Prostate gland (tissue), 2 donors: ENCODE data around the gene TREM1. TPM values are rescaled to one million over a fixed set of nuclear protein-coding genes. Genes with fewer than 3 reads are reported as not detected.

Experiments used
- DNase-seq: peaks from one replicate; pipeline ENCODE4 v3.0.0-alpha.2; 2019; ENCODE audit warnings: low spot score
- H3K27ac ChIP-seq, 2 donors: fragments of 200-600 bp; sonication (generic); 2 replicates each; pipeline ENCODE4 v1.5.1; 2017 to 2019
- H3K27me3 ChIP-seq: fragments of 200-600 bp; sonication (generic); replicated peaks from 2 replicates; pipeline ENCODE4 v1.5.1; 2019; ENCODE audit not compliant: insufficient read depth
- H3K36me3 ChIP-seq, 2 donors: fragments of 200-600 bp; sonication (generic); 1 replicate in 1 of 2; 2 replicates in 1 of 2; pipeline versions ENCODE4 v1.5.1 to v1.8.1; 2017 to 2019
- H3K4me1 ChIP-seq: fragments of 200-600 bp; sonication (generic); replicated peaks from 2 replicates; pipeline ENCODE4 v1.5.1; 2019
- H3K4me3 ChIP-seq, 2 donors: fragments of 200-600 bp; sonication (generic); 2 replicates each; pipeline ENCODE4 v1.5.1; 2017 to 2019
- H3K9me3 ChIP-seq: fragments of 200-600 bp; sonication (generic); 2 replicates; pipeline ENCODE4 v1.5.1; 2017
- CTCF ChIP-seq, 4 experiments: fragments of 200-600 bp in 2 of 4; fragments of 450-650 bp in 2 of 4; sonication (generic) in 2 of 4; IDR thresholded peaks; 1 replicate in 3 of 4; 2 replicates in 1 of 4; pipeline ENCODE4 v1.5.1; 2016 to 2019; ENCODE audit warnings: antibody characterized with exemption in 4 of 4, mild to moderate bottlenecking in 2 of 4, moderate library complexity in 2 of 4
- POLR2A ChIP-seq: fragments of 450-650 bp; IDR thresholded peaks from one replicate; pipeline ENCODE4 v1.6.1; 2016; ENCODE audit warnings: antibody characterized with exemption, mild to moderate bottlenecking
- POLR2AphosphoS5 ChIP-seq: sonication (generic); formaldehyde crosslinking; IDR thresholded peaks from one replicate; pipeline ENCODE4 v1.6.1; 2017; ENCODE audit warnings: antibody characterized with exemption
- WGBS: methylation state at CpG from one replicate; pipeline ENCODE4 v1.1.5; 2018; 5-methylcytosine and 5-hydroxymethylcytosine counted together
- intact Hi-C: fragments of 100-400 bp; cut with DNase I; formaldehyde crosslinking; loops from one replicate; pipeline ENCODE4 v1.14.2; 2022
- total RNA-seq, 2 donors: library from RNA; depleted of rRNA; stranded (reverse); fragments of >200 nt; gene quantifications; one replicate each; pipeline ENCODE4 v1.1.0, GENCODE V29; 2016

TREM1 gene
- total RNA-seq, 2 donors from 2014 or later: not detected

- Histone ChIP-seq H3K36me3 (no peaks in the 10 kb centered on the region), H3K4me3 (no peak overlapping the region), H3K27ac (no peak overlapping the region), H3K9me3 (no peaks in the 10 kb centered on the region), H3K4me1 (no peaks in the 10 kb centered on the region), H3K27me3 (no peaks in the 10 kb centered on the region)
- no peak for TF ChIP-seq CTCF (IDR thresholded peaks at IDR 0.05)
- no peak for TF ChIP-seq POLR2AphosphoS5
- TF ChIP-seq POLR2A: no peak
- no peak for DNase-seq
- WGBS: 57% methylated on average over 4 of the region's 4 CpGs
- intact Hi-C loops: no loop called here
Observed at GRCh38 chr6:41325446-41326066, 39.1 kb upstream of the TREM1 start.

- intact Hi-C loops: no loop called here
- no peaks in the 10 kb centered on the region for H3K36me3 ChIP-seq
- no peaks in the 10 kb centered on the region for H3K4me1 ChIP-seq
- no peak for DNase-seq
- TF ChIP-seq POLR2AphosphoS5 (no peak), CTCF (IDR thresholded peaks at IDR 0.05) (no peak), POLR2A (no peak)
- no peaks in the 10 kb centered on the region for H3K27me3 ChIP-seq
- no peaks in the 10 kb centered on the region for H3K9me3 ChIP-seq
- no peak overlapping the region for H3K27ac ChIP-seq
- WGBS: 95% methylated on average over 4 of the region's 4 CpGs
- H3K4me3 ChIP-seq: no peak overlapping the region
Observed at GRCh38 chr6:41321183-41321582, 34.7 kb upstream of the TREM1 start.

- DNase-seq: peak; percentile 67
- WGBS: 26% methylated on average over 32 of the region's 33 CpGs
- Histone ChIP-seq H3K27me3 (no peaks in the 10 kb centered on the region), H3K9me3 (no peaks in the 10 kb centered on the region), H3K27ac (no peak overlapping the region), H3K36me3 (no peaks in the 10 kb centered on the region), H3K4me1 (no peaks in the 10 kb centered on the region), H3K4me3 (peak overlapping the region in 1 of 2 donors; percentile 12)
- intact Hi-C loops: loop anchor here (5.0 kb wide), 1 partner anchor 1337 kb away; no protein-coding TSS in a partner anchor
- peak; percentile 44 for TF ChIP-seq POLR2AphosphoS5
- peak; percentile 95 to 98 (median 97) for TF ChIP-seq CTCF (IDR thresholded peaks at IDR 0.05)
- no peak for TF ChIP-seq POLR2A
Observed at GRCh38 chr6:41318654-41319565, 32.4 kb upstream of the TREM1 start.

GRCh38 chr6:41318261-41318653 lies 31.8 kb upstream of the TREM1 start:
- Histone ChIP-seq H3K4me3 (peak overlapping the region in 1 of 2 donors; percentile 12), H3K27ac (no peak overlapping the region), H3K36me3 (no peaks in the 10 kb centered on the region), H3K4me1 (no peaks in the 10 kb centered on the region), H3K27me3 (no peaks in the 10 kb centered on the region), H3K9me3 (no peaks in the 10 kb centered on the region)
- 18% methylated on average over 9 of the region's 9 CpGs for WGBS
- intact Hi-C loops: loop anchor here (5.0 kb wide), 1 partner anchor 1336 kb away; no protein-coding TSS in a partner anchor
- no peak for DNase-seq
- TF ChIP-seq CTCF (IDR thresholded peaks at IDR 0.05) (no peak), POLR2AphosphoS5 (no peak), POLR2A (no peak)
